ENCODE measurements around the gene FAM210B. TPM values are rescaled to one million over a fixed set of nuclear protein-coding genes. Genes with fewer than 3 reads are reported as not detected.

FAM210B gene
- total and polyA plus RNA-seq, 2 of the 8 experiments (the other 6 are each of a cell fraction or from before 2014, with no cell fraction given) = 9.4 to 15.0 TPM

- Histone ChIP-seq H3K18ac (ENCODE audit: extremely low read depth, low read length) (no peak overlapping the region), H2BK12ac (ENCODE audit: low read depth, low read length) (no peak overlapping the region), H3K9ac (replicated peaks in 1 of 4; ENCODE audit: extremely low read depth in 1 of 4, low read depth in 3 of 4, low read length in 3 of 4) (peak overlapping the region in 3 of 4 experiments; percentile 6 to 97 (median 57); a peak in 5 of 7 replicates), H3K27me3 (replicated peaks in 1 of 4; ENCODE audit: control insufficient read depth in 3 of 4, extremely low read depth in 1 of 4, insufficient read depth in 3 of 4, low read length in 3 of 4) (no peaks in the 10 kb centered on the region), H3K23ac (ENCODE audit: insufficient read length) (no peak overlapping the region), H2AK5ac (ENCODE audit: low read depth, low read length) (no peak overlapping the region), H4K5ac (ENCODE audit: insufficient read length, low read depth, low read length) (no peak overlapping the region), H2BK120ac (replicated peaks; ENCODE audit: low read depth, low read length) (no peak overlapping the region), H2BK20ac (ENCODE audit: low read length) (no peak overlapping the region), H2AFZ (ENCODE audit: low read length) (no peak overlapping the region), H4K20me1 (replicated peaks in 1 of 2; ENCODE audit: control insufficient read depth in 1 of 2, insufficient read depth in 2 of 2, low read length in 2 of 2) (peaks cover 4 to 6% of the 10 kb centered on the region in 2 experiments), H3K9me3 (ENCODE audit: insufficient read depth in 2 of 2, low read depth in 1 of 2, low read length in 1 of 2) (no peaks in the 10 kb centered on the region), H3K4ac (replicated peaks; ENCODE audit: insufficient read length, low read depth, low read length) (no peak overlapping the region), H3K36me3 (ENCODE audit: control insufficient read depth in 2 of 4, insufficient read depth in 4 of 4, low read length in 3 of 4) (peaks cover 25 to 50% (median 46%) of the 10 kb centered on the region in 4 experiments), H3K79me2 (ENCODE audit: control insufficient read depth in 1 of 2, insufficient read depth in 2 of 2, low read length in 2 of 2) (peaks cover 28 to 69% of the 10 kb centered on the region in 2 experiments), H2BK5ac (ENCODE audit: low read depth, low read length) (no peak overlapping the region), H3K4me2 (ENCODE audit: insufficient read depth in 1 of 2, low read depth in 2 of 2, low read length in 2 of 2) (peak overlapping the region; percentile 97), H3K56ac (replicated peaks; ENCODE audit: insufficient read length, low read depth, low read length) (no peak overlapping the region), H2BK15ac (ENCODE audit: low read length) (no peak overlapping the region), H4K91ac (replicated peaks; ENCODE audit: insufficient read length, low read length) (no peak overlapping the region), H3K4me1 (replicated peaks in 1 of 4; ENCODE audit: control insufficient read depth in 3 of 4, insufficient read depth in 4 of 4, low read length in 3 of 4) (peaks cover 3 to 7% (median 4%) of the 10 kb centered on the region in 4 experiments; a peak in 5 of 7 replicates), H3K4me3 (ENCODE audit: extremely low read depth in 1 of 4, insufficient read depth in 2 of 4, low read depth in 3 of 4, low read length in 4 of 4) (peak overlapping the region; percentile 88 to 99 (median 98)), H3K23me2 (ENCODE audit: low read depth, low read length) (peaks cover 3% of the 10 kb centered on the region), H3K14ac (ENCODE audit: insufficient read length) (no peak overlapping the region), H4K8ac (ENCODE audit: extremely low read depth, insufficient read depth, low read length) (no peak overlapping the region), H3K27ac (ENCODE audit: low read depth, low read length) (no peak overlapping the region), H3K79me1 (ENCODE audit: low read depth, low read length) (peaks cover 10% of the 10 kb centered on the region)
- DNase-seq (ENCODE audit: low read depth in 1 of 2, low spot score in 2 of 2) = no peak
- ChIA-PET CTCF (ENCODE audit: partially characterized antibody) (no interaction called here), POLR2A (ENCODE audit: partially characterized antibody) (interaction anchor here (1.4 to 3.1 kb wide), 3 partner anchors 18 to 34 kb away, joined by 3 to 10 read pairs (median 4); partner anchors contain the start of genes CASS4 and FAM210B)
- TF ChIP-seq TCF12 (IDR thresholded peaks at IDR 0.05; ENCODE audit: low read depth, low read length) (no peak), CHD1 (IDR thresholded peaks at IDR 0.05; ENCODE audit: low read depth, low read length) (no peak), NRF1 (IDR thresholded peaks at IDR 0.05; ENCODE audit: low read depth, low read length) (no peak), RBBP5 (IDR thresholded peaks at IDR 0.05; ENCODE audit: borderline replicate concordance, low read depth, low read length) (no peak)
- FAIRE-seq = no peak
- 77% methylated on average over 8 of the region's 8 CpGs; no CpG with 5 or more reads in 1 of the 2 experiments for WGBS, 2 experiments (ENCODE audit: extremely low coverage in 1 of 2, insufficient coverage in 1 of 2, insufficient read length in 1 of 2, insufficient replicate concordance in 2 of 2, low coverage in 1 of 2, low lambda C conversion rate in 2 of 2, missing lambda C conversion rate in 1 of 2)
These were observed 34.9 kb downstream of the FAM210B start for GRCh38 chr20:56393653-56394052.

All from H1 (cell line).